NCI-H2029 treated with DMSO at 0.1 percent for 48 hours (cell line): Measurements from ENCODE around the gene FBXO3.
A peak's percentile ranks its signal among the peaks of the same experiment; 100 is the strongest.

Source experiments
- DNase-seq: peaks from one replicate; lab custom pipeline; 2025; lab: John Stamatoyannopoulos, UW

FBXO3 gene

DNA sequence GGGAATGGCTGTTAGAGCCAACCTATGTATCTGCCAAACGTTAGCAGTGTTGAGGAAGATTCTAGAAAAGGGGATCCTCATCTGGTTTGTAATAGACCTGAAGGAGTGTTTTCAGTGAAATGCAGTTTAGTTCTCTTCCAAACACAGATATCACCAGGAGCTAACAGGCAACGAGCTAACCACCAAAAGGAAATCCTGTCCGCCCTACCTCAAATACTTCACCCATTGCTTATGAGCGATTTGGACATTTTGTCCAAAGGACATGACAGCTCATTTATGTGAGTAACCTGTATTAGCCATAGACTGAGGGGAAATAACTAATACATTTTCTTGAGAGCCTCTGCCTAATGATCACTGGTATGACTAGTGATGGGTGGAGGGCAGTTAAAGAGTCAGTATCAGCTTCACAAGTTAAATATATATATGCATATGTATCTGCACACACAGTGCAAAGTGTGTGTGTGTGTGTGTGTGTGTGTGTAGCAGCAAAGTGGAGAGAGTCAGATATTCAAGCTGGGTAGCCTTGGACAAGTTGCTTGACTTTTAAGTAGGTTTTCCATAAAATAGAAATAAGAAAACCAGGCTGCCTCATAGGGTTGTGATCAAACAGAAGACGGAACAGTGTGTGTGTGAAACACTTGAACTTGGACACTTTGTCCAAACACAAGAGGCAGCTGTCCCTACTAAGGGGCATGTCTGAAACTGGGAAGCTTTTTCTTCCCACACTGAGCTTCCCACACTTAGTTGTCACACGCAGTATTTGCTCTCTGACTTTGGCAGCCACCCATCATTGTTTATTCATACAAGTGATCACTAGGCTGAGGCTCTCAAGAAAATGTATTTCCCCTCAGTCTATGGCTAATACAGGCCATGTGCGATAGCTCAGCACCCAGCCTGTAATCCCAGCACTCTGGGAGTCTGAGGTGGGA is 72.8 kb downstream of the FBXO3 start:
- DNase-seq = peak; percentile 38

DNA sequence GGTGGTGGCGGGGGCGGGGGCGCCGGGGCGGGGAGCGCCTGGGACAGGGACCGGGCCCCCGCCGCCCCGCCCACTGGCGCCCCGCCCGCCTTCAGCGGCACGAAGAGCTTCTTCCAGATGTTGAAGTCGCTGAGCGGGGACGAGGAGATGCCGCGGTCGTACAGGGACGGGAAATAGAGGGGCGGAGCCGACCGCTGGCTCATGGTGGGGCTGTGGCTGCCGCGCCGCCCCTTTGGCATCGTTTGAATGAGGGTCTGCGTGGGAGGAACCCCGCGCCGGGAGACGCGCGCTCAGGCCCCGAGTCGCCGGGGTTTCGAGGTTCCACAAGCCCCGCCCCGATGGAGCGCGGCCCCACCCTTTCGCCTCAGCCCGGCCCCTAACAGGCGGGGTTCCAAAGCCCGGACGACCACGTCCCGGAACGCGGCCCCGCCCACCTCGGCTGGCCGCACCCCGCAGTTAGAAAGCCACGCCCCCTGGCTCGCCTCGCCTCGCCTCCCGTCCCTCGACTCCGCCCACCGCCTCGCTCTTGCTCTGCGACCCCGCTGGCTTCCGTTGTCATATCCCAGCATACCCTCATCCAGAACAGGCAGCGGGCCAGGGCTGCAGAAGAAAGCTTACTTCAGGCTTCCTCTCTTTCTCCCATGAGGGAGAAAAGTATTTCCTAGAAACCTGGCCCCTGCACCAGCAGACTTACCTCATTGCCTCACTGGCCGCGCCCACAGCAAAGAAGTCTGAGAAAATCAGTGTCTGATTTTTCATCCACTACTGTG is 73.6 kb downstream of the FBXO3 start, which contains the start of gene C11orf91:
Gene C11orf91, minus strand, starts transcription at position 325 of the 770 bp plus-strand sequence. Its CDS starts 86 bp downstream, at position 239.
- DNase-seq = peak; percentile 70

- DNase-seq = no peak
Observed at GRCh38 chr11:33700063-33700501, 74.2 kb downstream of the FBXO3 start.

GRCh38 chr11:33699515-33700062 is 74.7 kb downstream of the FBXO3 start:
- DNase-seq = no peak

- DNase-seq = no peak
Observed at GRCh38 chr11:33698921-33699320, 75.4 kb downstream of the FBXO3 start.

- no peak for DNase-seq
Observed at GRCh38 chr11:33697997-33698396, 76.3 kb downstream of the FBXO3 start.

DNA sequence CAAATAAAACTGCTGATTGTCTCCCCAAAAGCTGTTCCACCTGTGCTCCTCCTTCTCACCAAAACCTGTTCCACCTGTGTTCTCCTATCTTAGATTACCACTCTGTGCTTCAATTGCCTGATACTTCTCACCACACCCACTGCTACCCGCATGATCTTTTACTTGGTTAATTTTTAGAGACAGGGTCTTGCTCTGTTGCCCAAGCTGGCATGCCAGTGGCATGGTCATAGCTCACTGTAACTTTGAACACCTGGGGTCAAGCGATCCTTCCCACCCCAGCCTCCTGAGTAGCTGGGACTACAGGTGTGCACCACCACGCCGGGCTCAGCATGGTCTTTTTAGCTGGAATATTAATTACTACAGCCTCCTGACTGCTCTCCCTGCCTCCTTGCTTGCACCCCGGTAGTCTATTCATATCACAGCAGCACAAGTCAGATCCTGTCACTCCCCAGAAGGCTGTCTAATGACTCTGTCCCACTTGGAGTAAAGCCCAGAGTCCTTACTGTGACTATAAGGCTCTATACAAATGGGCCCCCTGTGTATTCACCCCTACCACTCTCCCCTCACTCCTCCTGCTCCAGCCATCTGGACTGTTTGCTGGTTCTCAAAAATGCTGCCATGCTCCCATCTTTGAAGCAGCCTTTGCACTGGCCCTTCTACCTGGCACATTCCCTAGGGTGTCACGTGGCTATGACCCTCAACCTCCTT is 77.2 kb downstream of the FBXO3 start:
- DNase-seq = no peak

- no peak for DNase-seq
Observed at GRCh38 chr11:33696411-33696810, 77.9 kb downstream of the FBXO3 start.

DNA sequence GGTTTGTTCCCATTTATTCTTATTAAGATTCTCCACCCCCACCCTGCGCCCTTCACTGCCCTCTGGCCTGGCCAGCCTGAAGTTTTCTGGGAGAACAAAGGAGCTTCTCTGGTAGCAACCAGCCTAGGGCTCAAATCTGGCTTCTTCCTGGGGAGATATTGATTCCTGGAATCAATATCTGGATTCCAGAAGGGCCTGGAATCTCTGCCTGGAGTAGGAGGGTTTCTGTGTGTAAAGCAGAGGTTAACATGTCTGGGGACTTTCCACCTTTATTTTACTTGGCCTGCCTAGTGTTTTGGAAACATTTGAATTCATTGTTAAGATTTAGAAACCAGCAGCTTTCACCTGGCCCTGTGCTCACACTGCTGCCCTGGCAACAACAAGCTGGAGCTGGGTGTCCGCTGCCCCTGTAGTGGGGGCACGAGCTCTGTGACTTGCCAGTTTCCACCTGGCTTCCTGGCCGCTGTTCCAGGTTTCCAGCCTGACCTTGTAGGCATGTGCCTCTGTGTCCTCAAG is 79.2 kb downstream of the FBXO3 start:
- DNase-seq = no peak

- no peak for DNase-seq
Observed at GRCh38 chr11:33694346-33695050, 79.8 kb downstream of the FBXO3 start.

DNA sequence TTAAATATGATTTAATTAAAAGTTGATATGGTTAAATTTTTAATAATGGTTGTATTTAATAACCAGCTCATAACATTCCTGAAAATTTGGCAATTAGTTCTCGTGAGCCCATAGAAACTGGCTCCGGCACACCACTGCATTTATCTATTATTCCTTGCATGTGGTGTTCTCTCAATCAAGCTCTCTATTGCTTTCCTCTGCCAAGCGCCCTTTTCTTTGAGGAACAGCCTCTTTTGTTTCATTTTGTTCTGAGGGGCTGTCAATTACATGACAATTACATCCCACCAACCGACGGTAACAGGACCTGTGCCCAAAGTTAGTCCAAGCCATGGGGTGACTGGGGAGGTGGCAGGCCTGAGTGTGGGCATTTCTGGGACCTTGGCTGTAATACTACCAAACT is 81.8 kb downstream of the FBXO3 start:
- DNase-seq = no peak

DNA sequence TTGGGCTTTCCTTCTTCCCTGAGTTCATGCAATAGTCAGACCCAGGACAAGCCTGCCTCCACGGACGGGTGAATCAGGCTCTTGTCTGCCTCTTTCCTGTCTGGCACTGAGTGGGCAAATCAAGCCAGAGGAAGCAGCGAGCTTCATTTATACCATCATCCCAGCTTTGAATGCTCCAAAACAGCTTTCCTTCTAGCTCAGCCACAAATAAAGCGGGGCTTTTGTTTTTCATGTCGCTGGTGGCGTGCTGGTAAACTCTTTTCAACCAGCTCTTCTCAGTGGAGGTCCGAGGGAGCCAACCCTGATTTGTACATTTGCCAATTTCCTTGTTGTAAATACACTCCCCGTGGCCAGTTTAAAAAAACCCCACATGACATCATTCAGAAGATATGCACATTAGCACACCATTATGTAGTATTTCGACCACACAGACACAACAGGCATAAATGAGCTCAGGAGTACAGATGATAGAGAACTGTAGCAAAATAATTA is 82.3 kb downstream of the FBXO3 start:
- peak; percentile 98 for DNase-seq

- DNase-seq = no peak
Observed at GRCh38 chr11:33691066-33691864, 83.1 kb downstream of the FBXO3 start.
